A673 (cell line): ENCODE measurements around the gene DNMBP. TPM values are rescaled to one million over a fixed set of nuclear protein-coding genes. Genes with fewer than 3 reads are reported as not detected.

Experiments
- BruUV-seq: library from RNA; stranded (reverse); fragments of 400-500 nt; replicated peaks from 2 replicates; lab custom pipeline; 2021; lab: Mats Ljungman, UMichigan
- CTCF ChIA-PET: fragments of 300-600 bp; sonication (Branson Sonifier 250); formaldehyde crosslinking; loops from one replicate; lab custom pipeline; 2022; ENCODE audit warnings: antibody characterized with exemption; lab: Charles Lee
- POLR2A ChIA-PET: fragments of 300-600 bp; sonication (Branson Sonifier 250); formaldehyde crosslinking; loops from one replicate; lab custom pipeline; 2022; ENCODE audit warnings: antibody characterized with exemption; ENCODE audit not compliant: low non-redundant PET; lab: Charles Lee
- DNase-seq: peaks from one replicate; pipeline ENCODE4 v3.0.0-alpha.2; 2015; ENCODE audit warnings: low spot score
- H3K27ac ChIP-seq: fragments of 200-600 bp; sonication (generic); 2 replicates; pipeline ENCODE4 v1.5.1; 2016; ENCODE audit warnings: mixed run types, low read depth, mild to moderate bottlenecking, mixed read lengths, antibody characterized with exemption, low read length; ENCODE audit not compliant: poor library complexity, severe bottlenecking
- H3K27me3 ChIP-seq: fragments of 200-600 bp; sonication (generic); replicated peaks from 2 replicates; pipeline ENCODE4 v1.6.1; 2017; ENCODE audit warnings: mixed run types, low read depth, mild to moderate bottlenecking, mixed read lengths, antibody characterized with exemption, low read length; ENCODE audit not compliant: insufficient read depth, poor library complexity
- H3K36me3 ChIP-seq: fragments of 200-600 bp; sonication (generic); 2 replicates; pipeline ENCODE4 v1.6.1; 2016; ENCODE audit warnings: mixed run types, mild to moderate bottlenecking, mixed read lengths, antibody characterized with exemption, low read length; ENCODE audit not compliant: insufficient read depth, poor library complexity, severe bottlenecking
- H3K4me1 ChIP-seq: fragments of 200-600 bp; sonication (generic); 2 replicates; pipeline ENCODE4 v1.6.1; 2017; ENCODE audit warnings: mixed run types, mild to moderate bottlenecking, mixed read lengths, antibody characterized with exemption, low read length; ENCODE audit not compliant: insufficient read depth, poor library complexity, severe bottlenecking
- H3K4me3 ChIP-seq: fragments of 200-600 bp; sonication (generic); 2 replicates; pipeline ENCODE4 v1.5.1; 2016; ENCODE audit warnings: low read depth, mixed run types, mild to moderate bottlenecking, mixed read lengths, low read length; ENCODE audit not compliant: poor library complexity, severe bottlenecking
- H3K9me3 ChIP-seq: fragments of 200-600 bp; sonication (generic); 2 replicates; pipeline ENCODE4 v1.6.1; 2016; ENCODE audit warnings: mixed run types, low read depth, mild to moderate bottlenecking, mixed read lengths, antibody characterized with exemption, low read length; ENCODE audit not compliant: poor library complexity, severe bottlenecking
- EZH2 ChIP-seq: fragments of 200-600 bp; sonication (generic); IDR thresholded peaks from 2 replicates; pipeline ENCODE4 v1.6.1; 2017; ENCODE audit warnings: borderline replicate concordance, low read depth, mild to moderate bottlenecking, mixed read lengths, antibody characterized with exemption, low read length; ENCODE audit not compliant: poor library complexity, severe bottlenecking
- intact Hi-C: fragments of 100-400 bp; cut with micrococcal nuclease; formaldehyde crosslinking; loops from one replicate; pipeline ENCODE4 v1.10.0; 2022; ENCODE audit not compliant: unreplicated experiment
- total RNA-seq: library from RNA; stranded (reverse); gene quantifications from 2 replicates; pipeline ENCODE4 v1.2.3, GENCODE V29; 2021
- TF ChIP-seq, protein P1 (sequence below): fragments of 300-800, 200-600 bp; sonication (generic); conservative IDR thresholded peaks from 2 replicates; pipeline ENCODE4 v1.5.1; 2017; ENCODE audit warnings: low read depth, mild to moderate bottlenecking, antibody characterized with exemption, low read length, moderate library complexity, mixed read lengths

DNMBP gene
- total RNA-seq, 1 experiment from 2014 or later = 28.0 TPM

DNA sequence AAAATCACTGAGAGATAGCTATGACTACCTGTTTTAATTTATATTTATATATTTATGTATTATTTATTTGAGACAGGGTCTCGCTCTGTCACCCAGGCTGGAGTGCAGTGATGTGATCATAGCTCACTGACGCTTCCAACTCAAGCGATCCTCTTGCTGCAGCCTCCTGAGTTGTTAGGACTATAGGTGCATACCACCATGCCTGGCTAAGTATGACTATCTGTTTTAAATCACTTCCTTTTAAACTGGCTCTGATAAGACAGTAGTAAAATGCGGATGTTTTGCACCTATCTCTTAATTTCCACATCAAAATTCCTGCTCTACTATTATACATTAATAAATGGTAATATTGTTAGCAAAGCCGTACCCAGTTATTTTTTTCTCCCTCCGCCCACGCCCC is 41.8 kb downstream of the DNMBP start:
- intact Hi-C loops = loop anchor here (10.0 kb wide), 1 partner anchor 123 kb away; no protein-coding TSS in a partner anchor
- H3K27me3 ChIP-seq = no peaks in the 10 kb centered on the region

DNA sequence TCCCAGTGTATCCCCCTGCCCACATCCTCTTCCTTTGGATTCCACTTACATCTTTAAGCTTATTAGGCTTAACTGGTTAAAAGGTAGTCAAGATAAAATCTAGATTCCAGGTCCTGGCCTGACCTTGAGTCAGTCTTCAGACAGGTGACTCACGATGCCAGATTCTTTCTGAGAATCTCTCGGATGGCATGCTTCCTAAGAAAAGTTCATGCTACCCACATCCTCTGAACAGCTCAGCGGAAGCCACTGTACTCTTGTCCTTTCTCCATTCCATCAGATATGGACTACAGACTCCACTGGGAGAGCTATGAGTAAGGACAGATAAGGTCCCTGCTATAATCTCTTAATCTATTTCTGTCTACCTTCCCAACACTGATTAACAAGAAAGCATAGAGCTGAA is 43.4 kb downstream of the DNMBP start:
- DNase-seq = no peak
- Histone ChIP-seq H3K4me1 (peaks cover 10% of the 10 kb centered on the region), H3K27me3 (no peaks in the 10 kb centered on the region), H3K27ac (no peak overlapping the region), H3K4me3 (no peak overlapping the region), H3K36me3 (peaks cover 10% of the 10 kb centered on the region), H3K9me3 (no peaks in the 10 kb centered on the region)
- POLR2A ChIA-PET = interaction anchor here (0.6 kb wide), 1 partner anchor 121 kb away, joined by 4 read pairs; no protein-coding TSS in a partner anchor
- no TSS peak for BruUV-seq
- TF ChIP-seq EZH2 = no peak
- TF ChIP-seq, protein P1, sequence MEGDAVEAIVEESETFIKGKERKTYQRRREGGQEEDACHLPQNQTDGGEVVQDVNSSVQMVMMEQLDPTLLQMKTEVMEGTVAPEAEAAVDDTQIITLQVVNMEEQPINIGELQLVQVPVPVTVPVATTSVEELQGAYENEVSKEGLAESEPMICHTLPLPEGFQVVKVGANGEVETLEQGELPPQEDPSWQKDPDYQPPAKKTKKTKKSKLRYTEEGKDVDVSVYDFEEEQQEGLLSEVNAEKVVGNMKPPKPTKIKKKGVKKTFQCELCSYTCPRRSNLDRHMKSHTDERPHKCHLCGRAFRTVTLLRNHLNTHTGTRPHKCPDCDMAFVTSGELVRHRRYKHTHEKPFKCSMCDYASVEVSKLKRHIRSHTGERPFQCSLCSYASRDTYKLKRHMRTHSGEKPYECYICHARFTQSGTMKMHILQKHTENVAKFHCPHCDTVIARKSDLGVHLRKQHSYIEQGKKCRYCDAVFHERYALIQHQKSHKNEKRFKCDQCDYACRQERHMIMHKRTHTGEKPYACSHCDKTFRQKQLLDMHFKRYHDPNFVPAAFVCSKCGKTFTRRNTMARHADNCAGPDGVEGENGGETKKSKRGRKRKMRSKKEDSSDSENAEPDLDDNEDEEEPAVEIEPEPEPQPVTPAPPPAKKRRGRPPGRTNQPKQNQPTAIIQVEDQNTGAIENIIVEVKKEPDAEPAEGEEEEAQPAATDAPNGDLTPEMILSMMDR = no peak
- intact Hi-C loops = loop anchor here (10.0 kb wide), 1 partner anchor 122 kb away; no protein-coding TSS in a partner anchor
- CTCF ChIA-PET = no interaction called here

More for the DNA sequence above, 41.8 kb downstream of the DNMBP start:
- TF ChIP-seq, protein P1 = no peak
- no peak for TF ChIP-seq EZH2
- no peak overlapping the region for H3K4me3 ChIP-seq
- peaks cover 10% of the 10 kb centered on the region for H3K4me1 ChIP-seq
- ChIA-PET POLR2A (no interaction called here), CTCF (no interaction called here)
- BruUV-seq = no TSS peak
- no peak overlapping the region for H3K27ac ChIP-seq
- no peaks in the 10 kb centered on the region for H3K9me3 ChIP-seq
- DNase-seq = no peak
- H3K36me3 ChIP-seq = peaks cover 14% of the 10 kb centered on the region

DNA sequence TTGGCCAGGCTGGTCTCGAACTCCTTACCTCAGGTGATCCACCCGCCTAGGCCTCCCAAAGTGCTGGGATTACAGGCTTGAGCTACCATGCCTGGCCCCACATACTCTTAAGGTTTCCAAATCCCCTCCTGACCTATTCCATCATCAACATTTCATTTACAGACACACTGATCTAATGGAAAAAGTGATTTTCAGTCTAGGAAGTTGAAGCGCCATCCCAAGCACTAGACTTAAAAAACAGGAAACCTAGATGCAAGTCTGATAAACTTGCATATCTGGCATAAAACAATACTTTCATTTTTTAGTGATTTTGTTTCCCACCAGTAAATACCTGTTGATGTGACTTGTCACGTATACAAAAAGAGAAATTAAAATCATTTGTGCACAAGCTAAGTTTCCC is 44.0 kb downstream of the DNMBP start:
- Histone ChIP-seq H3K27ac (no peak overlapping the region), H3K27me3 (no peaks in the 10 kb centered on the region), H3K4me3 (no peak overlapping the region), H3K4me1 (peaks cover 10% of the 10 kb centered on the region), H3K9me3 (no peaks in the 10 kb centered on the region), H3K36me3 (peaks cover 7% of the 10 kb centered on the region)
- intact Hi-C loops = loop anchor here (10.0 kb wide), 1 partner anchor 121 kb away; no protein-coding TSS in a partner anchor
- no peak for DNase-seq
- BruUV-seq = no TSS peak
- no peak for TF ChIP-seq EZH2
- TF ChIP-seq, protein P1 = no peak
- ChIA-PET POLR2A (no interaction called here), CTCF (no interaction called here)
